SK-N-SH treated with all-trans-retinoic acid at 6 μM for 48 hours (cell line): Measurements from ENCODE around the gene LMNTD2.

ENCODE experiments used
- ATAC-seq: fragments of 200-7000 bp; cut with Tn5 transposase; 3 replicates; pipeline ENCODE4 v1.9.1; 2020; ENCODE audit warnings: mild to moderate bottlenecking, moderate library complexity
- ARNTL ChIP-seq: fragments of 450-650 bp; formaldehyde crosslinking; IDR thresholded peaks from 2 replicates; pipeline ENCODE4 v1.5.0; 2020; ENCODE audit warnings: low read depth, mild to moderate bottlenecking, moderate library complexity, borderline replicate concordance
- BACH2 ChIP-seq: fragments of 250-450 bp; sonication (Bioruptor Pico); IDR thresholded peaks from 2 replicates; pipeline ENCODE4 v1.9.0; 2021; ENCODE audit warnings: mild to moderate bottlenecking, borderline replicate concordance
- CREB5 ChIP-seq: fragments of 250-450 bp; sonication (Bioruptor Pico); IDR thresholded peaks from 2 replicates; pipeline ENCODE4 v1.5.1; 2020; ENCODE audit warnings: low read depth, mild to moderate bottlenecking, moderate library complexity
- CSDC2 ChIP-seq: fragments of 250-450 bp; sonication (Bioruptor Pico); IDR thresholded peaks from 2 replicates; pipeline ENCODE4 v1.5.0; 2020; ENCODE audit warnings: mild to moderate bottlenecking, moderate library complexity
- CSRNP3 ChIP-seq: fragments of 250-450 bp; sonication (Bioruptor Pico); IDR thresholded peaks from 2 replicates; pipeline ENCODE4 v1.5.1; 2021; ENCODE audit warnings: mild to moderate bottlenecking, moderate library complexity
- ESRRG ChIP-seq: fragments of 250-450 bp; sonication (Bioruptor Pico); IDR thresholded peaks from 2 replicates; pipeline ENCODE4 v1.6.1; 2021; ENCODE audit warnings: mild to moderate bottlenecking
- GLIS3 ChIP-seq: fragments of 250-450 bp; sonication (Bioruptor Pico); IDR thresholded peaks from 2 replicates; pipeline ENCODE4 v1.5.0; 2020; ENCODE audit warnings: mild to moderate bottlenecking, moderate library complexity
- ISL1 ChIP-seq: fragments of 250-450 bp; sonication (Bioruptor Pico); IDR thresholded peaks from 2 replicates; pipeline ENCODE4 v2.1.2; 2022; ENCODE audit warnings: mild to moderate bottlenecking, moderate library complexity
- OSR1 ChIP-seq: fragments of 250-450 bp; sonication (Bioruptor Pico); IDR thresholded peaks from 2 replicates; pipeline ENCODE4 v1.8.0; 2022; ENCODE audit warnings: moderate library complexity, mild to moderate bottlenecking, inconsistent platforms
- PATZ1 ChIP-seq: fragments of 250-450 bp; sonication (Bioruptor Pico); IDR thresholded peaks from 2 replicates; pipeline ENCODE4 v1.8.0; 2020; ENCODE audit warnings: mild to moderate bottlenecking, moderate library complexity, borderline replicate concordance
- POU6F1 ChIP-seq: fragments of 250-450 bp; sonication (Bioruptor Pico); IDR thresholded peaks from 2 replicates; pipeline ENCODE4 v1.8.0; 2021; ENCODE audit warnings: low read depth, mild to moderate bottlenecking, moderate library complexity, borderline replicate concordance
- PPARA ChIP-seq: fragments of 250-450 bp; sonication (Bioruptor Pico); IDR thresholded peaks from 2 replicates; pipeline ENCODE4 v1.5.0; 2020; ENCODE audit warnings: mild to moderate bottlenecking, borderline replicate concordance
- RARB ChIP-seq: fragments of 250-450 bp; sonication (Bioruptor Pico); IDR thresholded peaks from 2 replicates; pipeline ENCODE4 v1.8.0; 2021; ENCODE audit warnings: mild to moderate bottlenecking, moderate library complexity
- SNAI2 ChIP-seq: fragments of 250-450 bp; sonication (Bioruptor Pico); IDR thresholded peaks from 2 replicates; pipeline ENCODE4 v1.5.0; 2020; ENCODE audit warnings: mild to moderate bottlenecking, moderate library complexity
- TCF4 ChIP-seq: fragments of 250-450 bp; sonication (Bioruptor Pico); IDR thresholded peaks from 2 replicates; pipeline ENCODE4 v1.8.0; 2021; ENCODE audit warnings: mild to moderate bottlenecking, moderate library complexity, borderline replicate concordance
- TOX ChIP-seq: fragments of 250-450 bp; sonication (Bioruptor Pico); IDR thresholded peaks from 2 replicates; pipeline ENCODE4 v1.8.0; 2021; ENCODE audit warnings: mild to moderate bottlenecking, moderate library complexity, borderline replicate concordance
- TSHZ2 ChIP-seq: fragments of 250-450 bp; sonication (Bioruptor Pico); IDR thresholded peaks from 2 replicates; pipeline ENCODE4 v1.5.0; 2020; ENCODE audit warnings: mild to moderate bottlenecking, moderate library complexity
- ZC3H10 ChIP-seq: fragments of 250-450 bp; sonication (Bioruptor Pico); IDR thresholded peaks from 2 replicates; pipeline ENCODE4 v1.5.1; 2021; ENCODE audit warnings: mild to moderate bottlenecking, moderate library complexity
- ZFP3 ChIP-seq: fragments of 250-450 bp; sonication (Bioruptor Pico); IDR thresholded peaks from 2 replicates; pipeline ENCODE4 v1.5.0; 2020; ENCODE audit warnings: mild to moderate bottlenecking, moderate library complexity
- ZFP30 ChIP-seq: fragments of 450-650 bp; formaldehyde crosslinking; IDR thresholded peaks from 2 replicates; pipeline ENCODE4 v1.5.0; 2022; ENCODE audit warnings: mild to moderate bottlenecking, moderate library complexity
- ZNF565 ChIP-seq: fragments of 450-650 bp; formaldehyde crosslinking; conservative IDR thresholded peaks from 2 replicates; pipeline ENCODE4 v1.5.0; 2020; ENCODE audit warnings: low read depth, mild to moderate bottlenecking, moderate library complexity
- ZNF70 ChIP-seq: fragments of 450-650 bp; formaldehyde crosslinking; IDR thresholded peaks from 2 replicates; pipeline ENCODE4 v1.5.0; 2020; ENCODE audit warnings: mild to moderate bottlenecking, moderate library complexity
- ZNF8 ChIP-seq: fragments of 450-650 bp; formaldehyde crosslinking; IDR thresholded peaks from 2 replicates; pipeline ENCODE4 v1.5.0; 2020; ENCODE audit warnings: mild to moderate bottlenecking, moderate library complexity

The LMNTD2 gene

GRCh38 chr11:584287-584686 lies 23.7 kb upstream of the LMNTD2 start:
- TF ChIP-seq CSRNP3 (CRISPR knock-in tag) (no peak), CSDC2 (CRISPR knock-in tag) (no peak), POU6F1 (CRISPR knock-in tag) (no peak), CREB5 (CRISPR knock-in tag) (no peak), ARNTL (CRISPR knock-in tag) (no peak), ZNF565 (CRISPR knock-in tag) (no peak), ESRRG (CRISPR knock-in tag) (no peak), ISL1 (CRISPR knock-in tag) (no peak), ZFP30 (CRISPR knock-in tag) (no peak), SNAI2 (CRISPR knock-in tag) (no peak), PATZ1 (CRISPR knock-in tag) (no peak), ZNF70 (CRISPR knock-in tag) (no peak), ZC3H10 (CRISPR knock-in tag) (no peak), OSR1 (CRISPR knock-in tag) (no peak), TOX (CRISPR knock-in tag) (no peak), TCF4 (CRISPR knock-in tag) (no peak), ZNF8 (CRISPR knock-in tag) (no peak), RARB (CRISPR knock-in tag) (no peak), TSHZ2 (CRISPR knock-in tag) (no peak)
- no peak for ATAC-seq

GRCh38 chr11:581752-582151 lies 21.2 kb upstream of the LMNTD2 start:
- no peak for TF ChIP-seq CSRNP3 (CRISPR knock-in tag)
- TF ChIP-seq PATZ1 (CRISPR knock-in tag), result no peak
- no peak for TF ChIP-seq CREB5 (CRISPR knock-in tag)
- TF ChIP-seq GLIS3 (CRISPR knock-in tag), result no peak
- no peak for TF ChIP-seq ZC3H10 (CRISPR knock-in tag)
- no peak for TF ChIP-seq ZNF565 (CRISPR knock-in tag)
- TF ChIP-seq SNAI2 (CRISPR knock-in tag), result no peak
- no peak for TF ChIP-seq ZNF70 (CRISPR knock-in tag)
- TF ChIP-seq ZFP3 (CRISPR knock-in tag), result no peak
- no peak for TF ChIP-seq CSDC2 (CRISPR knock-in tag)
- no peak for TF ChIP-seq ISL1 (CRISPR knock-in tag)
- TF ChIP-seq BACH2 (CRISPR knock-in tag), result no peak
- no peak for TF ChIP-seq TOX (CRISPR knock-in tag)
- no peak for TF ChIP-seq ARNTL (CRISPR knock-in tag)
- no peak for TF ChIP-seq ZNF8 (CRISPR knock-in tag)
- TF ChIP-seq RARB (CRISPR knock-in tag), result no peak
- TF ChIP-seq ZFP30 (CRISPR knock-in tag), result no peak
- TF ChIP-seq PPARA (CRISPR knock-in tag), result no peak
- TF ChIP-seq POU6F1 (CRISPR knock-in tag), result no peak
- no peak for ATAC-seq
